ENCODE results near the gene MYO15B.

Gene MYO15B

GRCh38 chr17:75558666-75559530, 28.7 kb upstream of the MYO15B start:
- DNase-seq = no peak

GRCh38 chr17:75559958-75560533, 27.6 kb upstream of the MYO15B start:
- no peak for DNase-seq

GRCh38 chr17:75561927-75562603, 25.5 kb upstream of the MYO15B start:
- DNase-seq = no peak

GRCh38 chr17:75563063-75563758, 24.4 kb upstream of the MYO15B start:
- DNase-seq = no peak

GRCh38 chr17:75564195-75564594, 23.4 kb upstream of the MYO15B start:
- no peak for DNase-seq

GRCh38 chr17:75565066-75565465, 22.5 kb upstream of the MYO15B start:
- DNase-seq = no peak

- no peak for DNase-seq
Measured at GRCh38 chr17:75565618-75566017, 22.0 kb upstream of the MYO15B start.

- no peak for DNase-seq
Measured at GRCh38 chr17:75566416-75566815, 21.2 kb upstream of the MYO15B start.

GRCh38 chr17:75566834-75567233, 20.8 kb upstream of the MYO15B start:
- no peak for DNase-seq

GRCh38 chr17:75568412-75569255, 19.0 kb upstream of the MYO15B start:
- DNase-seq = no peak

GRCh38 chr17:75570034-75570676, 17.4 kb upstream of the MYO15B start:
- DNase-seq = no peak

GRCh38 chr17:75570772-75571171, 16.8 kb upstream of the MYO15B start:
- no peak for DNase-seq

- no peak for DNase-seq
Measured at GRCh38 chr17:75571197-75571884, 16.3 kb upstream of the MYO15B start.

GRCh38 chr17:75571885-75572215, 15.8 kb upstream of the MYO15B start:
- no peak for DNase-seq

GRCh38 chr17:75572713-75573539, 14.7 kb upstream of the MYO15B start:
- DNase-seq = no peak

- no peak for DNase-seq
Measured at GRCh38 chr17:75573540-75573957, 14.1 kb upstream of the MYO15B start.

GRCh38 chr17:75573994-75574393, 13.6 kb upstream of the MYO15B start:
- DNase-seq = no peak

- DNase-seq = no peak
Measured at GRCh38 chr17:75574404-75575036, 13.1 kb upstream of the MYO15B start.

GRCh38 chr17:75575197-75575596, 12.4 kb upstream of the MYO15B start:
- no peak for DNase-seq

- DNase-seq = no peak
Measured at GRCh38 chr17:75575728-75576127, 11.9 kb upstream of the MYO15B start.
